ENCODE measurements around the gene TPM3.
"Not testable (repeated sequence)": the region's sequence is repeated elsewhere in the genome, so short reads cannot be mapped to it uniquely, and the experiment has no call there.

TPM3 gene

GRCh38 chr1:154205778-154206177 is 13.9 kb upstream of the TPM3 start:
- DNase-seq = not testable (repeated sequence)

- DNase-seq = no peak
Measured at GRCh38 chr1:154199563-154199879, 7.6 kb upstream of the TPM3 start.

- peak; percentile 28 for DNase-seq
Measured at GRCh38 chr1:154198756-154199562, 7.1 kb upstream of the TPM3 start.

DNA sequence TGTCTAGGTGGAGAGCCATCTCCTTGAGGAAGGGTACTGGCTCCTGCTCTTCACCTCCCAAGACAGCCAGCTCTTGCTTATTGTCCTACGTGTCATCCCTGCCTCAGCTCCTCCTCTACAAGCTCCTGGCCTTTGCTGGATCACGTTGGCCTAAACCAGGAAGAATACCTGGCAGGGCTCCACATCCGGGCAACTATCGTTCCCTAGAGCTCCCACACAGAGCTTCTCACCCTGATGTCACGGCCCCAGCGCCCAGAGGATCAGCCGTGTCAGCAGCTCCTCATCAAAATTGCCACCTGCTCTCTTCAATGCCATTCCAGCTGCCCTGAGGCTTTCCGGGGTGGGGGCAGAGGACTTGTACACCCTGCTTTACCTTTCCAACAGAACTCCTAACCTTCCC is 1.9 kb upstream of the TPM3 start:
- no peak for DNase-seq

DNA sequence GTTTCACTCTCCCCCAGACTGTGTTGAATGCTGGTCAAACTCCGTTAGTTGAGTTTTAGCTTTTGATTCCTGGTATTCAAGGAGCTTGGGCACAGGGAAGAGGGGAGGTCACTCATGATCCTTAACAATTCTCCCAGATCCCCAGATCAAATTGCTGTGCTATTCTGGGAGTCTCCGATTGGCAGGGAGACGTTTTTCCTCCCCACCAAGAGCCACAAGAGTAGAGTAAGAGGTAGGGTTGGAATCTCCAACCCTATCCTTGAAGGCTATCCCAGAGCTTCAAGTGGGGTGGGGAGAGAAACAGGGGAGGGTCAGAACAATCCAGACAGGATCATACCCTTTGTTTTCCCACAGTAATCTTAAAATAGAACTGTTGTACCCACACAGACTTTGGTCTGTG is 576 bp upstream of the TPM3 start:
- DNase-seq = no peak

- DNase-seq = no peak
Measured at GRCh38 chr1:154190550-154190949, 1.4 kb downstream of the TPM3 start.

- no peak for DNase-seq
Measured at GRCh38 chr1:154186852-154187501, 4.9 kb downstream of the TPM3 start.

GRCh38 chr1:154186177-154186576 is 5.7 kb downstream of the TPM3 start:
- DNase-seq = peak; percentile 38

- DNase-seq = peak; percentile 95
Measured at GRCh38 chr1:154183046-154183915, 8.6 kb downstream of the TPM3 start.

DNA sequence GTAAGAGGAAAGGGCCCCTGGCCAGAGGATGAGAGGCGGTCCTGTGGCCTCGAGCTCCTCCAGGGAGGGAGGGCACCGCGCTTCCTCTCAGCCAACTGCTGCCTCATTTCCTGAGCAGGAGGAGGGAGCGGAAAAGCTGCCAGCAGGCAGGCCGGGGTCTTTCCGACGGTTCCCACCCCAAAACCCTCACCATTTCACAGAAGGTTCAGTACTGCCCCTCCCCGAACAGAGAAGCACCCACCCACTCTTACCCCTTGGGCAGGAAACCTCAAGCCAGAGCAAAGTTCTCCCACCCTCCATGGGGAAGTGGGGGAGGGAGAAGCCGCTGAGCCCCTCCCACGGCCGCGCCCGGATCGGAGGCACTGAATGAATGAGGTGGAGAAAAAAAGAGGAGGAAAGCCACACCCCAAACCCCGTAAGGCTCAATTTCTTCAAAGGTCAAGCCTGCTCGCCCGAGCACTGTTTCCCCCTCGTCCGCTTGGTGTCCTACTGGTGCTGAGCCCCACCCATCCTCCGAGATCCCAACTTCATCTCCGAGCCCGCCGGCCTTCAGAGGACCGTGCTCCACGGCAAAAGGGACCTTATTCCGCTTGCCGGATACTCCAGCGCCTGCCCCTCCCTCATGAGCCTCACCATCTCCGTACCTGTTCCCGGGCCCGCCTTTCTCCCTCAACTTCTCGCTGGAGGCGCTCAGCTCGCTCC is 9.4 kb downstream of the TPM3 start:
- peak; percentile 43 for DNase-seq

GRCh38 chr1:154181944-154182343 is 10.0 kb downstream of the TPM3 start:
- DNase-seq = no peak

- no peak for DNase-seq
Measured at GRCh38 chr1:154179946-154180687, 11.8 kb downstream of the TPM3 start.

DNA sequence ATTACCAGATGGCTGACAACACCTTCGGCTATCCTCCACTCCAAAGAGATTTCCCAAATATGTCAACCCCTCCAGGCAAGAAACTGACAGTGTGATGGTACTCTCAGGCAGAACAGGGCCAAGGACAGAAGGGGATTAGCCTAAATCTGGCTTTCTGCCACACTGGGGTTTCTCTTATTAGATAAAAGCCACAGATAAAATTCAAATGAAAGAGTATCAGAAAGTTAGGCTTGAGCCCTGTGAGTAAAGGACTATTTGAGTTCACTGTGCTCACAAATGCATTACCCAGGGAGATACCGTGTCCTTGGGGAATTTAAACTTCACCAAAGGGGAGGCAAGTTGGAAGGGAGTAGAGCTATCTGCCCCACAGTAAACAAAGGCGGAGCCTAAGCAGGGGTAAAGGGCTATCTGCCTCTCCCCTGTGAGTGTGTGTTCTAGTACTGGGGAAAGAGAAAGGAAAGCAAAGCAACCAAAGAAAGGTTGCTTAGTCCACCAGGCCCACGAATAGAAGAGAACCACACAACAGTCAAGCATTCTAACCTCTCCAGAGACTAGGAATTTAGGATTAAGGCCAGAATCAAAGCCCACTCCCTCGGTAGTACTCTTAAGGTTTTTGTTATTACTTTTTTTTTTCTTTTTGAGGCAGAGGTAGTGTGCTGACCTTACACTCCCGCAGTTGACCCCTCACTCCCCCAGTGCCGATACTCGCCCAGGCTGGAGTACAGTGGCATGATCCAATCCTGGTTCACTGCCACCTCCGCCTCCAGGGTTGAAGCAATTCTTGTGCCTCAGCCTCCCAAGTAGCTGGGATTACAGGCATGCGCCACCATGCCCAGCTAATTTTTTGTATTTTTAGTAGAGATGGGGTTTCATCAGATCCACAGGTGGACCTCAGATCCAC is 12.7 kb downstream of the TPM3 start:
- no peak for DNase-seq

- no peak for DNase-seq
Measured at GRCh38 chr1:154178013-154178412, 13.9 kb downstream of the TPM3 start.

- DNase-seq = no peak
Measured at GRCh38 chr1:154176337-154176736, 15.6 kb downstream of the TPM3 start.

DNA sequence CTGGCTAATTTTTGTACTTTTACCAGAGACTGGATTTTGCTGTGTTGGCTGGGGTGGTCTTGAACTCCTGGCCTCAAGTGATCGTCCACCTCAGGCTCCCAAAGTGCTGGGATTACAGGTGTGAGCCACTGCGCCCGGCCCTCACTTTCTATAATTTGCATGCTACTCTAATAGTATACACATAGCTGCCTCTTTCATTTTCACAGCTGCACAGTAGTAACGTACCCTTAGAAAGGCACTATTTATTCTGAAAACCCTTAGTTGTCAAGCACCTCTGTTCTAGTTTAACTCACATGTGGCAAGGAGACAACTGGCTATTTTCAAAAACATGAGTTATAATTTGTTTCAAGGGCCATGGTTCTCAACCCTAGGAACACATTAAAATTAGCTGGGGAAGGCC is 17.2 kb downstream of the TPM3 start:
- no peak for DNase-seq

DNA sequence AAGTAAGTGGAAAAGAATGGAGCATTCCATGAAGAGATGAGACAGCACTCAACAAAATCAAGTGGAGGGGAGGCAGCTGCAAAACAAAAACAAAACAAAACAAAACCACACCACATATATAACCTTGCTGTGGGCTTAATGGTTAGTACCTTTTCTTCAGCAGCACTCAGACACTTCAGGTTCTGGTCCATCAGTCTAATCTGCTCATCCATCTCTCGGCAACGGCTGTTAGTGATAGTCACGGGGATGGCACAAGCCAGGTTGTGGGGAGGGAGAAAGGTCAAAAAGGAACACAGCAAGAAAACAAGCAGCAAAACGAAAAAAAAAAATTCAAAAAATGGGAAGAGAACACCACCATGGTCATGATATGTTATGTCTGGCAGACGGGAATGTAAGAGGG is 20.0 kb downstream of the TPM3 start:
- no peak for DNase-seq

GRCh38 chr1:154171223-154171583 is 20.7 kb downstream of the TPM3 start:
- no peak for DNase-seq

GRCh38 chr1:154170547-154171222 is 21.2 kb downstream of the TPM3 start:
- no peak for DNase-seq

GRCh38 chr1:154167461-154167860 is 24.4 kb downstream of the TPM3 start:
- no peak for DNase-seq

DNA sequence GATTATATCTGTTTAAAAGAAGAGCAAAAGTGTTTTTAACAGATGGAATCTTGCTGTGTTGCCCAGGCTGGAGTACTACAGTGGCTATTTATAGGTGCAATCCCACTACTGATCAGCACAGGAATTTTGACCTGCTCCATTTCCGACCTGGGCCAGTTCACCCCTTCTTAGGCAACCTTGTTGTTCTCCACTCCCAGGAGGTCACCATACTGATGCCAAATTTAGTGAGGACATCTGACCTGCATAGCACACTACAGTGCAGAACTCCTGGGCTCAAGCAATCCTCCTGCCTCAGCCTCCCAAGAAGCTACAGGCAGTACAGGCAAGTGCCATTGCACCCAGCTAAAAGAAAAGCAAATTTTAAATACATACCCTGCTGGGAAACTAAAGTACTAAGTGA is 25.7 kb downstream of the TPM3 start:
- DNase-seq = no peak

Measured in NCI-H748 treated with DMSO at 0.1 percent for 48 hours (cell line).